WTC11 (cell line): ENCODE results near the gene BOC. TPM values are rescaled to one million over a fixed set of nuclear protein-coding genes. Genes with fewer than 3 reads are reported as not detected.

ENCODE experiments used
- ATAC-seq: fragments of 200-7000 bp; cut with Tn5 transposase; 2 replicates; pipeline ENCODE4 v1.10.0; 2021; ENCODE audit warnings: mild to moderate bottlenecking, moderate library complexity
- CTCF ChIA-PET: fragments of 300-600 bp; sonication (Branson Sonifier 250); formaldehyde crosslinking; loops from one replicate; lab custom pipeline; 2021; ENCODE audit warnings: antibody characterized with exemption; lab: Charles Lee
- POLR2A ChIA-PET: fragments of 350-600 bp; sonication (Branson Sonifier 250); formaldehyde crosslinking; loops from one replicate; lab custom pipeline; 2021; ENCODE audit warnings: antibody characterized with exemption; lab: Charles Lee
- DNase-seq: peaks from one replicate; pipeline ENCODE4 v3.0.0; 2021; ENCODE audit warnings: low spot score
- H3K27ac Mint-ChIP-seq: 2 replicates; pipeline ENCODE4 v1.8.0; 2021; ENCODE audit warnings: mixed read lengths
- H3K27me3 Mint-ChIP-seq: 2 replicates; pipeline ENCODE4 v1.8.0; 2021; ENCODE audit warnings: low read depth, mild to moderate bottlenecking, moderate library complexity, mixed read lengths
- H3K36me3 Mint-ChIP-seq: 2 replicates; pipeline ENCODE4 v1.8.0; 2021; ENCODE audit warnings: mixed read lengths
- H3K4me1 Mint-ChIP-seq: 2 replicates; pipeline ENCODE4 v1.8.0; 2022; ENCODE audit warnings: mixed read lengths
- H3K4me3 Mint-ChIP-seq: 2 replicates; pipeline ENCODE4 v1.8.0; 2021; ENCODE audit warnings: mild to moderate bottlenecking, moderate library complexity, mixed read lengths
- H3K9me3 Mint-ChIP-seq: 2 replicates; pipeline ENCODE4 v1.8.0; 2021; ENCODE audit warnings: mixed read lengths
- FOXK1 ChIP-seq: sonication (generic); formaldehyde crosslinking; IDR thresholded peaks from 2 replicates; pipeline ENCODE4 v1.8.0; 2022; ENCODE audit warnings: mild to moderate bottlenecking, moderate library complexity, missing genetic modification reagents
- IRF2 ChIP-seq: sonication (generic); formaldehyde crosslinking; IDR thresholded peaks from 2 replicates; pipeline ENCODE4 v1.8.0; 2022; ENCODE audit warnings: low read depth, missing genetic modification reagents, borderline replicate concordance
- RELA ChIP-seq: sonication (generic); formaldehyde crosslinking; IDR thresholded peaks from 2 replicates; pipeline ENCODE4 v1.8.1; 2022; ENCODE audit warnings: missing genetic modification reagents, mild to moderate bottlenecking, borderline replicate concordance
- USF2 ChIP-seq: sonication (generic); formaldehyde crosslinking; IDR thresholded peaks from 2 replicates; pipeline ENCODE4 v1.8.1; 2023; ENCODE audit warnings: mild to moderate bottlenecking, missing genetic modification reagents, moderate library complexity
- ZNF671 ChIP-seq: fragments of 250-450 bp; sonication (Bioruptor Pico); IDR thresholded peaks from 2 replicates; pipeline ENCODE4 v1.8.0; 2021; ENCODE audit warnings: mild to moderate bottlenecking
- total RNA-seq: library from RNA; stranded (reverse); gene quantifications from 3 replicates; pipeline ENCODE4 v1.2.3, GENCODE V29; 2021

BOC gene
- total RNA-seq, 1 experiment from 2014 or later, result 8.0 TPM

- POLR2A ChIA-PET, result no interaction called here
- Mint-ChIP-seq H3K9me3 (no peaks in the 10 kb centered on the region), H3K27me3 (no peaks in the 10 kb centered on the region; the same call in 1 of the 2 replicates), H3K36me3 (no peaks in the 10 kb centered on the region), H3K4me3 (no peak overlapping the region), H3K27ac (no peak overlapping the region), H3K4me1 (no peaks in the 10 kb centered on the region)
- ATAC-seq (no peak), DNase-seq (no peak)
- CTCF ChIA-PET, result no interaction called here
- no peak for TF ChIP-seq IRF2
- TF ChIP-seq ZNF671 (CRISPR knock-in tag), result no peak
- no peak for TF ChIP-seq RELA (CRISPR knock-in tag)
- TF ChIP-seq FOXK1 (CRISPR knock-in tag), result no peak
- TF ChIP-seq USF2 (CRISPR knock-in tag), result no peak
Measured at GRCh38 chr3:113331187-113331586, 119.8 kb downstream of the BOC start.

Other genes starting within 250 kb of the BOC start
- gene CD200R1, start 236.5 kb upstream of the BOC start, total RNA-seq, result not detected in 3 replicates
- gene GTPBP8, start 220.6 kb upstream of the BOC start, total RNA-seq, result 18.6 to 19.5 TPM (median 18.6 TPM) in 3 replicates
- gene CFAP44, start 229.9 kb downstream of the BOC start, total RNA-seq, result 0.90 to 1.0 TPM (median 0.94 TPM) in 3 replicates